HepG2 (cell line): Measurements from ENCODE around the gene MEF2D. TPM values are rescaled to one million over a fixed set of nuclear protein-coding genes. Genes with fewer than 3 reads are reported as not detected.

Experiments used
- ATAC-seq: fragments of 200-7000 bp; cut with Tn5 transposase; 3 replicates; pipeline ENCODE4 v1.9.1; 2020; ENCODE audit warnings: mild to moderate bottlenecking, moderate library complexity
- BruUV-seq: library from RNA; stranded (reverse); fragments of 400-500 nt; replicated peaks from 2 replicates; lab custom pipeline; 2021; lab: Mats Ljungman, UMichigan
- CTCF ChIA-PET: fragments of 300-600 bp; formaldehyde crosslinking; extraction: SDS; loops from one replicate; lab custom pipeline; 2021; ENCODE audit warnings: low total read pairs, inconsistent platforms, low intra/inter-chr PET ratio; lab: Yijun Ruan, JAX
- POLR2A ChIA-PET: fragments of 350-600 bp; sonication (Branson Sonifier 250); formaldehyde crosslinking; loops from one replicate; lab custom pipeline; 2020; ENCODE audit warnings: antibody characterized with exemption, inconsistent platforms; lab: Yijun Ruan, JAX
- DNase-seq: peaks from one replicate; pipeline ENCODE4 v3.0.0-alpha.2; 2015; ENCODE audit warnings: low spot score
- FAIRE-seq: peaks from 3 replicates; lab custom pipeline; 2011; peaks lifted over from hg19 to GRCh38; lab: Jason Lieb, UNC
- H2AFZ ChIP-seq: one replicate; pipeline ENCODE4 v1.6.1; 2011; ENCODE audit warnings: low read length, inconsistent platforms
- H3K27ac ChIP-seq: fragments of 300-600 bp; 3 replicates; pipeline ENCODE4 v1.8.0; 2011; ENCODE audit warnings: mixed run types, mild to moderate bottlenecking, mixed read lengths, low read length, inconsistent platforms; ENCODE audit not compliant: insufficient read depth; ENCODE audit errors: extremely low read length
- H3K27me3 ChIP-seq, 2 experiments: fragments of 200-600 bp in 1 of 2; 2 replicates in 1 of 2; 3 replicates in 1 of 2; pipeline versions ENCODE4 v1.6.0 to v1.8.0; 2011; ENCODE audit warnings: low read length in 2 of 2, mild to moderate bottlenecking in 2 of 2, moderate library complexity in 2 of 2, inconsistent platforms in 1 of 2; ENCODE audit not compliant: insufficient read depth in 2 of 2, control insufficient read depth in 1 of 2
- H3K36me3 ChIP-seq, 2 experiments: fragments of 200-600 bp in 1 of 2; replicated peaks in 1 of 2; 2 replicates in 1 of 2; 3 replicates in 1 of 2; pipeline versions ENCODE4 v1.5.1 to v1.8.0; 2011; ENCODE audit warnings: low read length in 2 of 2, inconsistent platforms in 1 of 2; ENCODE audit not compliant: insufficient read depth in 2 of 2, control insufficient read depth in 1 of 2
- H3K4me1 ChIP-seq: 2 replicates; pipeline ENCODE4 v1.5.1; 2012; ENCODE audit warnings: low read length, inconsistent platforms; ENCODE audit not compliant: insufficient read depth
- H3K4me2 ChIP-seq: 2 replicates; pipeline ENCODE4 v1.6.0; 2011; ENCODE audit warnings: low read depth, low read length, inconsistent platforms
- H3K4me3 ChIP-seq, 3 experiments: fragments of 200-600 bp in 1 of 3; sonication (generic), shearing (Covaris generic) in 1 of 3; replicated peaks in 1 of 3; 2 replicates each; pipeline ENCODE4 v1.5.1; 2011 to 2016; ENCODE audit warnings: low read length in 3 of 3, inconsistent platforms in 2 of 3, low read depth in 2 of 3, mild to moderate bottlenecking in 2 of 3, control low read depth in 1 of 3, mixed read lengths in 1 of 3; ENCODE audit not compliant: insufficient read depth in 1 of 3
- H3K79me2 ChIP-seq: one replicate; pipeline ENCODE4 v1.6.1; 2011; ENCODE audit warnings: low read length, inconsistent platforms; ENCODE audit not compliant: insufficient read depth
- H3K9ac ChIP-seq: 2 replicates; pipeline ENCODE4 v1.6.0; 2011; ENCODE audit warnings: mild to moderate bottlenecking, low read depth, low read length, inconsistent platforms; ENCODE audit not compliant: insufficient read depth
- H3K9me3 ChIP-seq: 2 replicates; pipeline ENCODE4 v1.5.1; 2012; ENCODE audit warnings: mild to moderate bottlenecking, low read length
- H4K20me1 ChIP-seq: 2 replicates; pipeline ENCODE4 v1.6.0; 2011; ENCODE audit warnings: inconsistent platforms, mild to moderate bottlenecking, low read length, moderate library complexity; ENCODE audit not compliant: insufficient read depth
- AKAP8 ChIP-seq: sonication (generic); formaldehyde crosslinking; IDR thresholded peaks from 2 replicates; pipeline ENCODE4 v1.5.1; 2020; ENCODE audit warnings: mild to moderate bottlenecking, missing genetic modification reagents
- CBX1 ChIP-seq: IDR thresholded peaks from one replicate; pipeline ENCODE4 v1.6.1; 2016; ENCODE audit warnings: antibody characterized with exemption, low read depth
- MEIS1 ChIP-seq: sonication (generic); formaldehyde crosslinking; IDR thresholded peaks from 2 replicates; pipeline ENCODE4 v1.9.0; 2021; ENCODE audit warnings: mild to moderate bottlenecking, missing genetic modification reagents, moderate library complexity, borderline replicate concordance
- MYC ChIP-seq: sonication (generic); formaldehyde crosslinking; IDR thresholded peaks from 2 replicates; pipeline ENCODE4 v1.9.0; 2021; ENCODE audit warnings: missing genetic modification reagents, borderline replicate concordance
- SMARCC2 ChIP-seq: fragments of 450-650 bp; IDR thresholded peaks from 2 replicates; pipeline ENCODE4 v1.6.1; 2017; ENCODE audit warnings: antibody characterized with exemption, mild to moderate bottlenecking
- ZNF333 ChIP-seq: sonication (generic); formaldehyde crosslinking; IDR thresholded peaks from 2 replicates; pipeline ENCODE4 v1.4.0; 2020; ENCODE audit warnings: mild to moderate bottlenecking, missing genetic modification reagents, borderline replicate concordance
- ZNF7 ChIP-seq: IDR thresholded peaks from 2 replicates; pipeline ENCODE4 v1.6.1; 2016; ENCODE audit warnings: missing biosample characterization, missing genetic modification reagents
- ZNF713 ChIP-seq: sonication (generic); formaldehyde crosslinking; IDR thresholded peaks from 2 replicates; pipeline ENCODE4 v1.4.0; 2020; ENCODE audit warnings: mild to moderate bottlenecking, missing genetic modification reagents
- ZNF839 ChIP-seq: sonication (generic); formaldehyde crosslinking; IDR thresholded peaks from 2 replicates; pipeline ENCODE4 v1.4.0; 2020; ENCODE audit warnings: missing genetic modification reagents, mild to moderate bottlenecking, borderline replicate concordance
- WGBS: methylation state at CpG from one replicate; pipeline ENCODE4 v1.1.6; 2017; ENCODE audit warnings: low lambda C conversion rate; 5-methylcytosine and 5-hydroxymethylcytosine counted together
- in situ Hi-C: cut with HindIII; loops from 2 replicates; pipeline ENCODE4 v1.10.0; 2017; ENCODE audit warnings: low pct_unique_long_range_greater_than_20kb; ENCODE audit not compliant: extremely low pct_ligation_motif_present
- intact Hi-C: fragments of 100-400 bp; cut with micrococcal nuclease; formaldehyde crosslinking; loops from one replicate; pipeline ENCODE4 v1.10.0; 2022; ENCODE audit not compliant: unreplicated experiment
- polyA plus RNA-seq, 8 experiments: library from polyadenylated mRNA; depleted of rRNA in 3 of 8; stranded (reverse) in 7 of 8; unstranded in 1 of 8; fragments of >200 nt; fragmentation: Illumina TruSeq in 4 of 8; extraction: Trizol in 4 of 8; gene quantifications; 2 replicates each; pipeline versions ENCODE4 v1.2.1 to v1.2.3, GENCODE V29; 2011 to 2016; ENCODE audit warnings: low read depth in 4 of 8, missing spikeins in 1 of 8, mixed read lengths in 1 of 8; ENCODE audit not compliant: insufficient read depth in 1 of 8
- total RNA-seq, 5 experiments: library from RNA; depleted of rRNA; stranded (reverse); fragments of >200 nt; fragmentation: Illumina TruSeq; extraction: Trizol; gene quantifications; 2 replicates each; pipeline ENCODE4 v1.2.3, GENCODE V29; 2016; ENCODE audit warnings: low read depth in 1 of 5
- TF ChIP-seq, protein P1 (sequence below): sonication (generic); formaldehyde crosslinking; IDR thresholded peaks from 2 replicates; pipeline ENCODE4 v1.4.0; 2020; ENCODE audit warnings: mild to moderate bottlenecking, missing genetic modification reagents
- TF ChIP-seq, protein P2 (sequence below): sonication (generic); formaldehyde crosslinking; IDR thresholded peaks from 2 replicates; pipeline ENCODE4 v1.4.0; 2020; ENCODE audit warnings: mild to moderate bottlenecking, missing genetic modification reagents
- TF ChIP-seq, protein P3 (sequence below): IDR thresholded peaks from 2 replicates; pipeline ENCODE4 v1.6.1; 2016
- TF ChIP-seq, protein P4 (sequence below): sonication (generic); formaldehyde crosslinking; conservative IDR thresholded peaks from 2 replicates; pipeline ENCODE4 v1.4.0; 2020; ENCODE audit warnings: missing genetic modification reagents

The MEF2D gene
- total and polyA plus RNA-seq, 2 of the 13 experiments (the other 11 are each of a cell fraction or from before 2014, with no cell fraction given): 1.6 to 3.9 TPM

DNA sequence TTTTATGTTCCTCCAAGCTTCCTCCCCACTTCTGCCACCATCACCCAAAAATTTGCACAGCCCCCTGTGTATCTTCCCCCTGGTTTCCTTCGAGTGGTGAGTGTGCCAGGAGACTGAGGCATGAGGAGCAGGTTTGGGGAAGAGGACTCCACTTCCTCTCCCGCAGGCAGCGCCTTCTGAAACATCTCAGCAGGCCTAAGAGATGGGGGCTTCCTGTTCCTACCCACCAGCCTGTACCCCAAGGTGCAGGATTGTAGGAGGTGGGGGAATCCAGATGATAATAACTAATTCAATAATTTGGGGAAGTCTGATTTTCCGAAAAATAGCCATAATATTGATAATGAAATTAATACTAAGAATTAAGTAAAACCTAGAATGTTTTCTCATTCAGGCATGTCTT lies 69.2 kb downstream of the MEF2D start:
- peaks cover 10 to 88% of the 10 kb centered on the region in 2 experiments; a peak in 4 of 5 replicates for H3K27me3 ChIP-seq
- H3K9ac ChIP-seq: no peak overlapping the region
- H3K4me1 ChIP-seq: no peaks in the 10 kb centered on the region; the same call in 1 of the 2 replicates
- H3K9me3 ChIP-seq: no peaks in the 10 kb centered on the region
- H3K36me3 ChIP-seq: no peaks in the 10 kb centered on the region
- in situ Hi-C loops: no loop called here
- H3K27ac ChIP-seq: no peak overlapping the region
- TF ChIP-seq MYC (CRISPR knock-in tag): no peak
- TF ChIP-seq, protein P1, sequence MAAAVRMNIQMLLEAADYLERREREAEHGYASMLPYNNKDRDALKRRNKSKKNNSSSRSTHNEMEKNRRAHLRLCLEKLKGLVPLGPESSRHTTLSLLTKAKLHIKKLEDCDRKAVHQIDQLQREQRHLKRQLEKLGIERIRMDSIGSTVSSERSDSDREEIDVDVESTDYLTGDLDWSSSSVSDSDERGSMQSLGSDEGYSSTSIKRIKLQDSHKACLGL (CRISPR knock-in tag): no peak
- TF ChIP-seq, protein P2, sequence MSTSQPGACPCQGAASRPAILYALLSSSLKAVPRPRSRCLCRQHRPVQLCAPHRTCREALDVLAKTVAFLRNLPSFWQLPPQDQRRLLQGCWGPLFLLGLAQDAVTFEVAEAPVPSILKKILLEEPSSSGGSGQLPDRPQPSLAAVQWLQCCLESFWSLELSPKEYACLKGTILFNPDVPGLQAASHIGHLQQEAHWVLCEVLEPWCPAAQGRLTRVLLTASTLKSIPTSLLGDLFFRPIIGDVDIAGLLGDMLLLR (CRISPR knock-in tag): no peak
- TF ChIP-seq CBX1: no peak
- TF ChIP-seq, protein P3, sequence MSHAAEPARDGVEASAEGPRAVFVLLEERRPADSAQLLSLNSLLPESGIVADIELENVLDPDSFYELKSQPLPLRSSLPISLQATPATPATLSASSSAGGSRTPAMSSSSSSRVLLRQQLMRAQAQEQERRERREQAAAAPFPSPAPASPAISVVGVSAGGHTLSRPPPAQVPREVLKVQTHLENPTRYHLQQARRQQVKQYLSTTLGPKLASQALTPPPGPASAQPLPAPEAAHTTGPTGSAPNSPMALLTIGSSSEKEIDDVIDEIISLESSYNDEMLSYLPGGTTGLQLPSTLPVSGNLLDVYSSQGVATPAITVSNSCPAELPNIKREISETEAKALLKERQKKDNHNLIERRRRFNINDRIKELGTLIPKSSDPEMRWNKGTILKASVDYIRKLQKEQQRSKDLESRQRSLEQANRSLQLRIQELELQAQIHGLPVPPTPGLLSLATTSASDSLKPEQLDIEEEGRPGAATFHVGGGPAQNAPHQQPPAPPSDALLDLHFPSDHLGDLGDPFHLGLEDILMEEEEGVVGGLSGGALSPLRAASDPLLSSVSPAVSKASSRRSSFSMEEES: no peak
- no peak for TF ChIP-seq ZNF333 (CRISPR knock-in tag)
- TF ChIP-seq MEIS1 (CRISPR knock-in tag): no peak
- no peak for TF ChIP-seq ZNF839 (CRISPR knock-in tag)
- TF ChIP-seq AKAP8: no peak
- TF ChIP-seq, protein P4, sequence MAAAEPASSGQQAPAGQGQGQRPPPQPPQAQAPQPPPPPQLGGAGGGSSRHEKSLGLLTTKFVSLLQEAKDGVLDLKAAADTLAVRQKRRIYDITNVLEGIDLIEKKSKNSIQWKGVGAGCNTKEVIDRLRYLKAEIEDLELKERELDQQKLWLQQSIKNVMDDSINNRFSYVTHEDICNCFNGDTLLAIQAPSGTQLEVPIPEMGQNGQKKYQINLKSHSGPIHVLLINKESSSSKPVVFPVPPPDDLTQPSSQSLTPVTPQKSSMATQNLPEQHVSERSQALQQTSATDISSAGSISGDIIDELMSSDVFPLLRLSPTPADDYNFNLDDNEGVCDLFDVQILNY (CRISPR knock-in tag): no peak
- no peak for TF ChIP-seq SMARCC2
- TF ChIP-seq ZNF713 (CRISPR knock-in tag): no peak
- TF ChIP-seq ZNF7 (CRISPR knock-in tag): no peak
- intact Hi-C loops: no loop called here
- H3K4me2 ChIP-seq: no peak overlapping the region
- POLR2A ChIA-PET: no interaction called here
- DNase-seq: no peak
- H2AFZ ChIP-seq: no peak overlapping the region
- no peak for ATAC-seq
- no peak overlapping the region for H3K4me3 ChIP-seq
- CTCF ChIA-PET: no interaction called here
- H3K79me2 ChIP-seq: no peaks in the 10 kb centered on the region
- WGBS: 22% methylated on average over 4 of the region's 4 CpGs
- no peaks in the 10 kb centered on the region for H4K20me1 ChIP-seq
- no TSS peak for BruUV-seq
- no peak for FAIRE-seq
